GM12878 (cell line): Measurements from ENCODE around the gene ANKRD16. TPM values are rescaled to one million over a fixed set of nuclear protein-coding genes. Genes with fewer than 3 reads are reported as not detected.

Source experiments
- BCLAF1 ChIP-seq: fragments of 450-650 bp; IDR thresholded peaks from 2 replicates; pipeline ENCODE4 v1.6.1; 2017; ENCODE audit warnings: antibody characterized with exemption, mild to moderate bottlenecking, moderate library complexity
- BHLHE40 ChIP-seq, 2 experiments: fragments of 450-650 bp in 1 of 2; IDR thresholded peaks; 2 replicates each; pipeline ENCODE4 v1.6.1; 2011 to 2017; ENCODE audit warnings: low read depth in 2 of 2, borderline replicate concordance in 1 of 2, improper control_type of control experiment in 1 of 2, low read length in 1 of 2, mild to moderate bottlenecking in 1 of 2
- CBX3 ChIP-seq: fragments of 200-600 bp; sonication (generic); IDR thresholded peaks from 2 replicates; pipeline ENCODE4 v1.6.1; 2016; ENCODE audit warnings: low read depth, borderline replicate concordance
- JUND ChIP-seq: IDR thresholded peaks from 2 replicates; pipeline ENCODE4 v1.6.1; 2012; ENCODE audit warnings: low read depth, mild to moderate bottlenecking, low read length, improper control_type of control experiment, moderate library complexity
- NFYB ChIP-seq: IDR thresholded peaks from 2 replicates; pipeline ENCODE4 v1.6.1; 2011; ENCODE audit warnings: low read depth, mild to moderate bottlenecking, low read length, improper control_type of control experiment, moderate library complexity; ENCODE audit not compliant: insufficient read depth
- PML ChIP-seq: IDR thresholded peaks from 2 replicates; pipeline ENCODE4 v1.6.1; 2012; ENCODE audit warnings: low read length, inconsistent platforms
- RB1 ChIP-seq: fragments of 450-650 bp; formaldehyde crosslinking; IDR thresholded peaks from 2 replicates; pipeline ENCODE4 v1.6.1; 2017; ENCODE audit warnings: mild to moderate bottlenecking, borderline replicate concordance
- WRNIP1 ChIP-seq: IDR thresholded peaks from 2 replicates; pipeline ENCODE4 v1.6.1; 2011; ENCODE audit warnings: low read depth, low read length, improper control_type of control experiment, borderline replicate concordance
- ZNF687 ChIP-seq: fragments of 450-650 bp; IDR thresholded peaks from 2 replicates; pipeline ENCODE4 v1.6.1; 2017; ENCODE audit warnings: mild to moderate bottlenecking, moderate library complexity
- polyA plus RNA-seq, 11 experiments: library from polyadenylated mRNA; depleted of rRNA in 4 of 11; unstranded in 6 of 11; stranded (reverse) in 5 of 11; fragments of >200 nt; fragmentation: Nextera tagmentation in 4 of 11; fragmentation: Illumina TruSeq in 1 of 11; extraction: Ambion mirVana in 4 of 11; extraction: Trizol in 1 of 11; gene quantifications; 1 replicate in 1 of 11; 2 replicates in 10 of 11; pipeline versions ENCODE4 v1.2.1 to v1.2.3, GENCODE V29; 2011 to 2016; ENCODE audit warnings: inconsistent platforms in 2 of 11, missing spikeins in 2 of 11, low read depth in 1 of 11
- total RNA-seq, 4 experiments: library from RNA; depleted of rRNA in 3 of 4; stranded (reverse); fragments of >200 nt in 3 of 4; fragmentation: Illumina TruSeq in 1 of 4; extraction: Trizol in 1 of 4; gene quantifications; 2 replicates each; pipeline versions ENCODE4 v1.2.1 to v1.2.3, GENCODE V29; 2013 to 2021

The ANKRD16 gene
- total and polyA plus RNA-seq, 10 of the 15 experiments (the other 5 are each of a cell fraction or from before 2014, with no cell fraction given) = 0.57 to 13.6 (median 4.4) TPM

- TF ChIP-seq ZNF687 = no peak
- TF ChIP-seq BHLHE40 (IDR thresholded peaks at IDR 0.05; ENCODE audit: borderline replicate concordance in 1 of 2, low read depth in 2 of 2, low read length in 1 of 2) = no peak
- no peak for TF ChIP-seq BCLAF1
- TF ChIP-seq JUND = no peak
- TF ChIP-seq CBX3 = no peak
- TF ChIP-seq WRNIP1 = no peak
- TF ChIP-seq RB1 = no peak
- TF ChIP-seq NFYB = no peak
- TF ChIP-seq PML = no peak
Observed at GRCh38 chr10:5833814-5834213, 55.9 kb downstream of the ANKRD16 start (continued).
